GM19023 (cell line): Measurements from ENCODE around the gene IGF2BP1.
"Not testable (repeated sequence)": the region's sequence is repeated elsewhere in the genome, so short reads cannot be mapped to it uniquely, and the experiment has no call there.

Experiments used
- ATAC-seq: cut with Tn5 transposase; IDR thresholded peaks from one replicate; pipeline ENCODE4 v1.9.1; 2021; ENCODE audit warnings: mild to moderate bottlenecking, moderate library complexity; ENCODE audit not compliant: unreplicated experiment

The IGF2BP1 gene

GRCh38 chr17:48995304-48995973, 1.7 kb upstream of the IGF2BP1 start:
- no peak for ATAC-seq

GRCh38 chr17:48995974-48996721, 1.0 kb upstream of the IGF2BP1 start:
- ATAC-seq = no peak

- no peak for ATAC-seq
Observed at GRCh38 chr17:48996722-48997102, 473 bp upstream of the IGF2BP1 start.

GRCh38 chr17:48997827-48998586, 822 bp downstream of the IGF2BP1 start:
- no peak for ATAC-seq

GRCh38 chr17:48998587-48999440, 1.6 kb downstream of the IGF2BP1 start:
- no peak for ATAC-seq

- ATAC-seq = no peak
Observed at GRCh38 chr17:49000943-49001342, 3.8 kb downstream of the IGF2BP1 start.

GRCh38 chr17:49001671-49002070, 4.5 kb downstream of the IGF2BP1 start:
- ATAC-seq = no peak

- ATAC-seq = no peak
Observed at GRCh38 chr17:49002331-49002730, 5.1 kb downstream of the IGF2BP1 start.

- ATAC-seq = no peak
Observed at GRCh38 chr17:49002766-49003165, 5.6 kb downstream of the IGF2BP1 start.

GRCh38 chr17:49003557-49004511, 6.6 kb downstream of the IGF2BP1 start:
- no peak for ATAC-seq

GRCh38 chr17:49005140-49005539, 8.0 kb downstream of the IGF2BP1 start:
- ATAC-seq = no peak

GRCh38 chr17:49008908-49009307, 11.7 kb downstream of the IGF2BP1 start:
- ATAC-seq = not testable (repeated sequence)

GRCh38 chr17:49012769-49013255, 15.6 kb downstream of the IGF2BP1 start:
- no peak for ATAC-seq

GRCh38 chr17:49013311-49014213, 16.4 kb downstream of the IGF2BP1 start:
- no peak for ATAC-seq

GRCh38 chr17:49015179-49015923, 18.2 kb downstream of the IGF2BP1 start:
- no peak for ATAC-seq

- no peak for ATAC-seq
Observed at GRCh38 chr17:49015924-49016774, 19.0 kb downstream of the IGF2BP1 start.
